Stimulated activated CD4-positive, alpha-beta T cell treated with anti-CD3 and anti-CD28 coated beads, Interleukin-12 subunit alpha, Interleukin-12 subunit beta, amount 100 ng/mL, for 48 hours (primary cell): ENCODE results near the gene ATP6V0E2.

Experiments
- DNase-seq, 3 donors: peaks; one replicate each; pipeline ENCODE4 v3.0.0-alpha.2; 2020; ENCODE audit warnings: low read depth in 2 of 3, low spot score in 1 of 3

Gene ATP6V0E2

GRCh38 chr7:149861728-149862045 lies 12.1 kb upstream of the ATP6V0E2 start:
- DNase-seq = no peak

GRCh38 chr7:149862156-149862555 lies 11.6 kb upstream of the ATP6V0E2 start:
- DNase-seq = no peak

GRCh38 chr7:149863500-149863899 lies 10.3 kb upstream of the ATP6V0E2 start:
- DNase-seq = no peak

GRCh38 chr7:149864023-149864422 lies 9.7 kb upstream of the ATP6V0E2 start:
- no peak for DNase-seq

- DNase-seq = no peak
Measured at GRCh38 chr7:149864751-149865150, 9.0 kb upstream of the ATP6V0E2 start.

- peak in 1 of 3 donors; percentile 47 for DNase-seq
Measured at GRCh38 chr7:149865437-149865836, 8.3 kb upstream of the ATP6V0E2 start.

GRCh38 chr7:149866139-149866778 lies 7.5 kb upstream of the ATP6V0E2 start:
- DNase-seq = no peak

- DNase-seq = no peak
Measured at GRCh38 chr7:149866779-149867447, 6.9 kb upstream of the ATP6V0E2 start.

GRCh38 chr7:149867762-149868622 lies 5.8 kb upstream of the ATP6V0E2 start:
- no peak for DNase-seq

GRCh38 chr7:149868623-149869290 lies 5.0 kb upstream of the ATP6V0E2 start:
- DNase-seq = no peak

- DNase-seq = no peak
Measured at GRCh38 chr7:149869291-149869650, 4.5 kb upstream of the ATP6V0E2 start.

GRCh38 chr7:149869867-149870266 lies 3.9 kb upstream of the ATP6V0E2 start:
- DNase-seq = no peak

GRCh38 chr7:149870274-149870673 lies 3.5 kb upstream of the ATP6V0E2 start:
- DNase-seq = no peak

- DNase-seq = no peak
Measured at GRCh38 chr7:149870701-149871483, 2.9 kb upstream of the ATP6V0E2 start.

GRCh38 chr7:149871576-149871975 lies 2.2 kb upstream of the ATP6V0E2 start:
- DNase-seq = no peak

GRCh38 chr7:149872419-149873073 lies 1.2 kb upstream of the ATP6V0E2 start:
- no peak for DNase-seq

- no peak for DNase-seq
Measured at GRCh38 chr7:149873970-149874643, 338 bp downstream of the ATP6V0E2 start.

GRCh38 chr7:149874644-149875028 lies 867 bp downstream of the ATP6V0E2 start:
- DNase-seq = no peak

- no peak for DNase-seq
Measured at GRCh38 chr7:149875396-149875795, 1.6 kb downstream of the ATP6V0E2 start.
